ENCODE measurements around the gene ZNF439. TPM values are rescaled to one million over a fixed set of nuclear protein-coding genes. Genes with fewer than 3 reads are reported as not detected.
A peak's percentile ranks its signal among the peaks of the same experiment; 100 is the strongest.

The ZNF439 gene
- total and polyA plus RNA-seq, 2 of the 13 experiments (the other 11 are each of a cell fraction or from before 2014, with no cell fraction given), result 2.9 to 4.9 TPM

DNA sequence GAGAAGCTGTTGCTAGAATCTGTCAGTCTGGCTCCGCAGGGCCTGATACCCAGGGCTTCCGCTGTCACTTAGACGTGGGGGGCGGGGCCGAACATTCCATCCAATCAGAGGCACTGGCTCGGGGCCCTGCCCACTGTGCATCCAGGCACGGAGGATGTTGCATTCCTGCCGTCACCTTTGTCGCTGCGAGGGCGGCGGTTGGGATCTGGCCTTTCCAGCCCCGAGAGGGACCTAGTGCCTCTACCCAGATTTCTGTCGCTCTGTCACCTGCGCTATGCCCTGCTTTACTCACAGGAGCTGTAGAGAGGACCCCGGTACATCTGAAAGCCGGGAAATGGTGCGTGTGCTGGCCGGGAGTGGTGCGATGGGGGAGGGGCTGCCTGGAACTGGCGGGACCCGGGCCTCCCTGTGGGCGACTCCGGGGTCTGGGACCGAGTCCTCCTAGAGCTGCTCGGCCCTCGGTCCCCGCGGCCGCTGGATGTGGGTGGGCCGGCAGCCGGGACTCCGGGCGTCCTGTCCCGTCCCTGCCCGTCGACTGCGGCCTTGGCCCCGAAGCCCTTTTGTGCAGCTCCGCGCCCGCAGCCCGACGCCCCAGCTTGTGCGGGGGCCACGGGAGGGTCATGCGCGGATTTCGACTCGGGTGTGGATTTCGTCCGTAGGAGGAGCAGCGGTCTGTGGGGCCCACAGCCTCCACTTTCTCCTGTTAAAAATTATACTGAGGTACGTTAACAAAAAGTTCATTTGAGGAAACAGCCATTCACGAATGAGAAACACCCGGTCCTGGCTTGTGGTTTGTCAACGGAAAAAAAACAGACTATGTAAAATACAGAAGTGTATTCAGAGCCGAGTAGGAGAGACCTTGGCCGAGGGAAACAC lies at the start of gene ZNF439 (continued):
- TF ChIP-seq, protein P1, sequence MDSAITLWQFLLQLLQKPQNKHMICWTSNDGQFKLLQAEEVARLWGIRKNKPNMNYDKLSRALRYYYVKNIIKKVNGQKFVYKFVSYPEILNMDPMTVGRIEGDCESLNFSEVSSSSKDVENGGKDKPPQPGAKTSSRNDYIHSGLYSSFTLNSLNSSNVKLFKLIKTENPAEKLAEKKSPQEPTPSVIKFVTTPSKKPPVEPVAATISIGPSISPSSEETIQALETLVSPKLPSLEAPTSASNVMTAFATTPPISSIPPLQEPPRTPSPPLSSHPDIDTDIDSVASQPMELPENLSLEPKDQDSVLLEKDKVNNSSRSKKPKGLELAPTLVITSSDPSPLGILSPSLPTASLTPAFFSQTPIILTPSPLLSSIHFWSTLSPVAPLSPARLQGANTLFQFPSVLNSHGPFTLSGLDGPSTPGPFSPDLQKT (CRISPR knock-in tag; IDR thresholded peaks at IDR 0.05; ENCODE audit: borderline replicate concordance), result peak; percentile 47; the same call in 1 of the 2 replicates
- TF ChIP-seq ZNF136 (CRISPR knock-in tag; IDR thresholded peaks at IDR 0.05; ENCODE audit: low read depth) (peak; percentile 88; the same call in 1 of the 2 replicates), ZNF274 (CRISPR knock-in tag; IDR thresholded peaks at IDR 0.05) (peak; percentile 50; the same call in 1 of the 2 replicates), IKZF1 (IDR thresholded peaks at IDR 0.05) (no peak), CBX1 (IDR thresholded peaks at IDR 0.05; ENCODE audit: low read depth) (no peak), NCOR1 (IDR thresholded peaks at IDR 0.05; ENCODE audit: borderline replicate concordance, low read length) (no peak), PHF8 (CRISPR knock-in tag; IDR thresholded peaks at IDR 0.05) (peak; percentile 87), SMARCC2 (IDR thresholded peaks at IDR 0.05) (no peak), YEATS4 (CRISPR knock-in tag; IDR thresholded peaks at IDR 0.05; ENCODE audit: borderline replicate concordance) (peak; percentile 36; the same call in 1 of the 2 replicates), BRD4 (CRISPR knock-in tag; IDR thresholded peaks at IDR 0.05) (no peak), ZMYM4 (CRISPR knock-in tag; IDR thresholded peaks at IDR 0.05) (0 out of 2 replicates have a peak, but pooled peaks have one; percentile 27), NFKBIZ (CRISPR knock-in tag; IDR thresholded peaks at IDR 0.05) (no peak), NAIF1 (CRISPR knock-in tag; IDR thresholded peaks at IDR 0.05; ENCODE audit: borderline replicate concordance) (no peak), ZNF737 (CRISPR knock-in tag; IDR thresholded peaks at IDR 0.05; ENCODE audit: borderline replicate concordance) (no peak), NONO (IDR thresholded peaks at IDR 0.05) (no peak), NONO (CRISPR knock-in tag; conservative IDR thresholded peaks at IDR 0.05) (peak; percentile 72), HCFC1 (IDR thresholded peaks at IDR 0.05; ENCODE audit: low read depth, low read length) (no peak), DR1 (CRISPR knock-in tag; IDR thresholded peaks at IDR 0.05) (no peak), HNRNPLL (IDR thresholded peaks at IDR 0.05; ENCODE audit: low read depth, low read length, poor library complexity, severe bottlenecking) (no peak), ZNF761 (CRISPR knock-in tag; conservative IDR thresholded peaks at IDR 0.05) (peak; percentile 83), ZNF326 (CRISPR knock-in tag; IDR thresholded peaks at IDR 0.05; ENCODE audit: borderline replicate concordance) (no peak)
- TF ChIP-seq, protein P2, sequence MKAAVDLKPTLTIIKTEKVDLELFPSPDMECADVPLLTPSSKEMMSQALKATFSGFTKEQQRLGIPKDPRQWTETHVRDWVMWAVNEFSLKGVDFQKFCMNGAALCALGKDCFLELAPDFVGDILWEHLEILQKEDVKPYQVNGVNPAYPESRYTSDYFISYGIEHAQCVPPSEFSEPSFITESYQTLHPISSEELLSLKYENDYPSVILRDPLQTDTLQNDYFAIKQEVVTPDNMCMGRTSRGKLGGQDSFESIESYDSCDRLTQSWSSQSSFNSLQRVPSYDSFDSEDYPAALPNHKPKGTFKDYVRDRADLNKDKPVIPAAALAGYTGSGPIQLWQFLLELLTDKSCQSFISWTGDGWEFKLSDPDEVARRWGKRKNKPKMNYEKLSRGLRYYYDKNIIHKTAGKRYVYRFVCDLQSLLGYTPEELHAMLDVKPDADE (CRISPR knock-in tag; IDR thresholded peaks at IDR 0.05), result no peak
- TF ChIP-seq, protein P3, sequence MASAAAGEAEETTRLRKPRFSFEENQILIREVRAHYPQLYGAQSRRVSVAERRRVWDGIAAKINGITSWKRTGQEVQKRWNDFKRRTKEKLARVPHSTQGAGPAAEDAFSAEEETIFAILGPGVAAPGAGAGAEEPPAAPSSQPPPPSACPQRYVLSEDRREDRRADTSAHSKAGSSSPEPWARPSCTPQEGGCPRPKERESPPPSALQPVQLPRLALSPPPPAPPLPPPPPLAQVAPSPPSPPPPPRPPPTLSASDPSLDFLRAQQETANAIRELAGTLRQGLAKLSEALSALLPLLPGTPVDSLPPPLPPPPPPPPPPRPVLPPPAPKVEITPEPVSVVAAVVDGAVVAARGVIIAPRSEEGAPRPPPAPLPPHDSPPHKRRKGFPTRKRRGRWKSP (CRISPR knock-in tag; IDR thresholded peaks at IDR 0.05), result peak; percentile 76; the same call in 1 of the 2 replicates
- TF ChIP-seq, protein P4, sequence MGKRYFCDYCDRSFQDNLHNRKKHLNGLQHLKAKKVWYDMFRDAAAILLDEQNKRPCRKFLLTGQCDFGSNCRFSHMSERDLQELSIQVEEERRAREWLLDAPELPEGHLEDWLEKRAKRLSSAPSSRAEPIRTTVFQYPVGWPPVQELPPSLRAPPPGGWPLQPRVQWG (CRISPR knock-in tag; IDR thresholded peaks at IDR 0.05; ENCODE audit: borderline replicate concordance, low read depth), result no peak
- TF ChIP-seq, protein P5, sequence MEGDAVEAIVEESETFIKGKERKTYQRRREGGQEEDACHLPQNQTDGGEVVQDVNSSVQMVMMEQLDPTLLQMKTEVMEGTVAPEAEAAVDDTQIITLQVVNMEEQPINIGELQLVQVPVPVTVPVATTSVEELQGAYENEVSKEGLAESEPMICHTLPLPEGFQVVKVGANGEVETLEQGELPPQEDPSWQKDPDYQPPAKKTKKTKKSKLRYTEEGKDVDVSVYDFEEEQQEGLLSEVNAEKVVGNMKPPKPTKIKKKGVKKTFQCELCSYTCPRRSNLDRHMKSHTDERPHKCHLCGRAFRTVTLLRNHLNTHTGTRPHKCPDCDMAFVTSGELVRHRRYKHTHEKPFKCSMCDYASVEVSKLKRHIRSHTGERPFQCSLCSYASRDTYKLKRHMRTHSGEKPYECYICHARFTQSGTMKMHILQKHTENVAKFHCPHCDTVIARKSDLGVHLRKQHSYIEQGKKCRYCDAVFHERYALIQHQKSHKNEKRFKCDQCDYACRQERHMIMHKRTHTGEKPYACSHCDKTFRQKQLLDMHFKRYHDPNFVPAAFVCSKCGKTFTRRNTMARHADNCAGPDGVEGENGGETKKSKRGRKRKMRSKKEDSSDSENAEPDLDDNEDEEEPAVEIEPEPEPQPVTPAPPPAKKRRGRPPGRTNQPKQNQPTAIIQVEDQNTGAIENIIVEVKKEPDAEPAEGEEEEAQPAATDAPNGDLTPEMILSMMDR (CRISPR knock-in tag; IDR thresholded peaks at IDR 0.05), result no peak
